Measurements from ENCODE around the gene CCR1. TPM values are rescaled to one million over a fixed set of nuclear protein-coding genes. Genes with fewer than 3 reads are reported as not detected.

Gene CCR1
- polyA plus RNA-seq, 1 donor (not counting 4 experiments of a cell fraction or from before 2014, with no cell fraction given): not detected

GRCh38 chr3:46239301-46239938 is 31.3 kb upstream of the CCR1 start:
- peaks cover 16% of the 10 kb centered on the region for H3K27me3 ChIP-seq (ENCODE audit: control insufficient read depth, extremely low read depth, insufficient read depth, low read length)
- H3K4me2 ChIP-seq (ENCODE audit: control insufficient read depth, extremely low read depth, insufficient read depth, low read depth, low read length): no peak overlapping the region
- no peak for DNase-seq (ENCODE audit: low read depth, low spot score)
- no peak overlapping the region for H3K27ac ChIP-seq (ENCODE audit: control insufficient read depth, insufficient read depth, low read length)
- H3K9me3 ChIP-seq (ENCODE audit: control insufficient read depth, low read depth, low read length): no peaks in the 10 kb centered on the region
- no peaks in the 10 kb centered on the region for H3K36me3 ChIP-seq (ENCODE audit: control insufficient read depth in 2 of 2, extremely low read depth in 1 of 2, insufficient read depth in 2 of 2, low read length in 2 of 2)
- dilution Hi-C loops (cut with MboI; ENCODE audit: extremely low pct_ligation_motif_present, low sequenced_read_pairs): no loop called here
- FAIRE-seq: peak; percentile 52
- TF ChIP-seq CTCF (optimal IDR thresholded peaks at IDR 0.05 in 1 of 3, IDR thresholded peaks at IDR 0.05 in 1 of 3, conservative IDR thresholded peaks at IDR 0.05 in 1 of 3; ENCODE audit: extremely low read depth in 1 of 3, insufficient read depth in 2 of 3, low read length in 3 of 3) (no peak), EZH2 (IDR thresholded peaks at IDR 0.05; ENCODE audit: low read length) (no peak)
- H4K20me1 ChIP-seq (ENCODE audit: control insufficient read depth, extremely low read depth, insufficient read depth, low read length): no peaks in the 10 kb centered on the region
- H3K9ac ChIP-seq (ENCODE audit: control insufficient read depth, extremely low read depth, insufficient read depth, low read length): no peak overlapping the region
- H3K4me1 ChIP-seq (ENCODE audit: control insufficient read depth, extremely low read depth, insufficient read depth, low read length): no peaks in the 10 kb centered on the region
- H3K79me2 ChIP-seq (ENCODE audit: control insufficient read depth, insufficient read depth, low read length): no peaks in the 10 kb centered on the region
- no peaks in the 10 kb centered on the region for H3K9me1 ChIP-seq (ENCODE audit: control insufficient read depth, extremely low read depth, insufficient read depth, low read length)
- H2AFZ ChIP-seq (ENCODE audit: control insufficient read depth, low read length): no peak overlapping the region
- H3K4me3 ChIP-seq (ENCODE audit: control insufficient read depth in 2 of 3, extremely low read depth in 1 of 3, insufficient read depth in 2 of 3, low read depth in 1 of 3, low read length in 3 of 3): no peak overlapping the region

- no peak overlapping the region for H3K9ac ChIP-seq (ENCODE audit: control insufficient read depth, extremely low read depth, insufficient read depth, low read length)
- dilution Hi-C loops (cut with MboI; ENCODE audit: extremely low pct_ligation_motif_present, low sequenced_read_pairs): no loop called here
- H3K27me3 ChIP-seq (ENCODE audit: control insufficient read depth, extremely low read depth, insufficient read depth, low read length): peaks cover 19% of the 10 kb centered on the region
- H3K79me2 ChIP-seq (ENCODE audit: control insufficient read depth, insufficient read depth, low read length): no peaks in the 10 kb centered on the region
- DNase-seq (ENCODE audit: low read depth, low spot score): no peak
- H3K4me2 ChIP-seq (ENCODE audit: control insufficient read depth, extremely low read depth, insufficient read depth, low read depth, low read length): no peak overlapping the region
- no peak overlapping the region for H3K4me3 ChIP-seq (ENCODE audit: control insufficient read depth in 2 of 3, extremely low read depth in 1 of 3, insufficient read depth in 2 of 3, low read depth in 1 of 3, low read length in 3 of 3)
- TF ChIP-seq CTCF (optimal IDR thresholded peaks at IDR 0.05 in 1 of 3, IDR thresholded peaks at IDR 0.05 in 1 of 3, conservative IDR thresholded peaks at IDR 0.05 in 1 of 3; ENCODE audit: extremely low read depth in 1 of 3, insufficient read depth in 2 of 3, low read length in 3 of 3) (no peak), EZH2 (IDR thresholded peaks at IDR 0.05; ENCODE audit: low read length) (no peak)
- no peaks in the 10 kb centered on the region for H4K20me1 ChIP-seq (ENCODE audit: control insufficient read depth, extremely low read depth, insufficient read depth, low read length)
- no peaks in the 10 kb centered on the region for H3K9me1 ChIP-seq (ENCODE audit: control insufficient read depth, extremely low read depth, insufficient read depth, low read length)
- FAIRE-seq: no peak
- no peaks in the 10 kb centered on the region for H3K36me3 ChIP-seq (ENCODE audit: control insufficient read depth in 2 of 2, extremely low read depth in 1 of 2, insufficient read depth in 2 of 2, low read length in 2 of 2)
- H3K27ac ChIP-seq (ENCODE audit: control insufficient read depth, insufficient read depth, low read length): no peak overlapping the region
- no peak overlapping the region for H2AFZ ChIP-seq (ENCODE audit: control insufficient read depth, low read length)
- H3K9me3 ChIP-seq (ENCODE audit: control insufficient read depth, low read depth, low read length): no peaks in the 10 kb centered on the region
- H3K4me1 ChIP-seq (ENCODE audit: control insufficient read depth, extremely low read depth, insufficient read depth, low read length): no peaks in the 10 kb centered on the region
These were observed 30.3 kb upstream of the CCR1 start for GRCh38 chr3:46238386-46238785.

All from keratinocyte (primary cell).